Suppressor macrophage (primary cell): Measurements from ENCODE around the gene CLDN9.

Experiments
- DNase-seq, 4 experiments: peaks; one replicate each; pipeline ENCODE4 v3.0.0-alpha.2; 2020 to 2022

CLDN9 gene

GRCh38 chr16:3056336-3057180 lies 43.8 kb downstream of the CLDN9 start:
- no peak for DNase-seq

- no peak for DNase-seq
These were observed 44.7 kb downstream of the CLDN9 start for GRCh38 chr16:3057181-3058138.

GRCh38 chr16:3058139-3059030 lies 45.7 kb downstream of the CLDN9 start:
- peak in 2 of 4 experiments; percentile 41 to 58 for DNase-seq

DNA sequence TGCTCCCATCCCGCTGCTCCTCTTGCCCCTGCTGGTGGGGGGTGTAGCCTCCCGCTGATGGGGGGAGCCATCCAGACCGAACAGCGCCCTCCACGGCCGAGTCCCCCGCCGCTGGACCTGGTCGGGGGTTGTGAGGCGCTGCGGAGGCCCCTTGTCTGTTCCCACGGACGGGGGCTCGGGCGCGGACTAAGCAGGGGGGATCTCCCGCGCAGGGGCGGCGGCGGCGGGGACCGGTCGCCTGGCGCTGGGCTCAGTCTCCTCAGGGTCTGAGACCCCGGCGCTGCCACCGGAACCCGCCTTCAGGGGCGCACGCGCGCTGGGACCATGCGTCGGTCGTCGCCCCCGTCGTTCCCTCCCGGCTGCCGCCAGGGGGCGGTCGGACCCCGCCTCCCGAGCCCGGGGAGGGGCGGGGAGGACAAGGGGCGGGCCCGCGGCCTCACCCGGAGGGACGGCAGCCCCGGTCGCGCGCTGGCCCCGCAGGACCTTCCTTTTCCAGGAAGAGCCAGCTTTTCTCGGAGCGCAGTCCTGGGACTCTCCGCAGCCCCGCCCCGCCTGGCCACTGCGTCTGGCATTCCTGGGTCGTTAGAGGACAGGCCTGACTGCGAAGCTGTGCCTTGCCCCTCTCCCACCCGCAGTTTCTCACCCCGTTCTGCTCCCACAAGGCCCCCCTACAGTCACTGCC lies 46.5 kb downstream of the CLDN9 start:
- peak; percentile 89 to 97 (median 95) for DNase-seq

DNA sequence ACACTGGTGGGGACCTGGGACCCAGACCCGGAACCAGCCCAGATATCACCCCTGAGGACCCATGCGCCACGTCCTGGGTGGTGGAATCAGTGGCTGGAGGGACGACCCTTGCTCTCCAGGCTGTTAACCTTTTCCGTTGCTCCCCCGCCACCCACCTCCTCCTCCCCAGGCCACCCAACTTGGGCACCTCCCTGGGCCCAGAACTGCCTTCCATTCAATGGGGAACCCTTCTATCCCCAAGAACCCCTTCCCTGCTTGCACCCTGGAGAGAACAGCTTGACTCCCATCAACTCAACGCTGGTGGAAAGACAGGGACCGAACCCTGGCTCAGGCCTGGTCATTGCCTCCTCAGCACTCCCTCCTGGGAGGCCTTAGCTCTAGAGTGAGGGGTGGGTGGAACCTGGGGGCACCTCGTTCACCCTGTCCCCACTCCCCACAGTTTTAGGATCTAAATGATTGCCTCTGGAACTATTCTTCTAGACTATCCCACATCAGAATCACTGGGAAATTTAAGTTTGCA lies 47.1 kb downstream of the CLDN9 start:
- no peak for DNase-seq

DNA sequence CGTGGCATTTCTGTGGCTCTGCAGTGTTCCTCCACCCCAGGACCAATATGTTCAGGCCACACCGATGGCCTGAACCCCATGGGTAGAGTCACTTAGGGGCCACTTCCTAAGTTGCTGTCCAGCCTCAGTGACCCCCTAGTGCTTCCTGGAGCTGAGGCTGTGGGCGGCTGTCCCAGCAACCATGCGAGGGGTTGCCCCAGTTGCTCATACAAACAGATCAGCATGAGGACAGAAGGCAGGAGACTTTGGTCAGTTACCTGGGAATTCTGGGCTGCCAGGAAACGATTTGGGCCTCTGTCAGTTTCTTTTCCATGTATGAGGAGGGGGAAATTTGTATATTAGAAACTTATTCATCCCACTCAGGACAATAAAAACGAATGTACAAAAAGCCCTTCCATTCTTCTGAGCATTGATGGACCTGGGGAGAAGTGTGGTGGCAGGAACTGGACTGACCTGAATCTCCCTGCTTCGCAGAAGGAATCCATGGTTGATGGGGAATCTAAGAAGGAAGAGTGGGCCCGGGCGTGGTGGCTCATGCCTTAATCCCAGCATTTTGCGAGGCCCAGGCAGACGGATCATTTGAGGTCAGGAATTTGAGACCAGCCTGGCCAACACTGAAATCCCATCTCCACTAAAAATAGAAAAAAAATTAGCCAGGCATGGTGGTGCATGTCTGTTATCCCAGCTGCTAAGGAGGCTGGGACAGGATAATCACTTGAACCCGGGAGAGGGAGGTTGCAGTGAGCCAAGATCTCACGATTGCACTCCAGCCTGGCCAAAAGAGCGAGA lies 47.8 kb downstream of the CLDN9 start:
- no peak for DNase-seq

- DNase-seq = no peak
These were observed 49.8 kb downstream of the CLDN9 start for GRCh38 chr16:3062553-3062952.

- DNase-seq = no peak
These were observed 51.1 kb downstream of the CLDN9 start for GRCh38 chr16:3063625-3064386.
